GM18502 (cell line): ENCODE results near the gene ARAP2.

Source experiments
- ATAC-seq: cut with Tn5 transposase; IDR thresholded peaks from one replicate; pipeline ENCODE4 v1.9.1; 2021; ENCODE audit warnings: mild to moderate bottlenecking; ENCODE audit not compliant: unreplicated experiment, poor library complexity

Gene ARAP2, protein sequence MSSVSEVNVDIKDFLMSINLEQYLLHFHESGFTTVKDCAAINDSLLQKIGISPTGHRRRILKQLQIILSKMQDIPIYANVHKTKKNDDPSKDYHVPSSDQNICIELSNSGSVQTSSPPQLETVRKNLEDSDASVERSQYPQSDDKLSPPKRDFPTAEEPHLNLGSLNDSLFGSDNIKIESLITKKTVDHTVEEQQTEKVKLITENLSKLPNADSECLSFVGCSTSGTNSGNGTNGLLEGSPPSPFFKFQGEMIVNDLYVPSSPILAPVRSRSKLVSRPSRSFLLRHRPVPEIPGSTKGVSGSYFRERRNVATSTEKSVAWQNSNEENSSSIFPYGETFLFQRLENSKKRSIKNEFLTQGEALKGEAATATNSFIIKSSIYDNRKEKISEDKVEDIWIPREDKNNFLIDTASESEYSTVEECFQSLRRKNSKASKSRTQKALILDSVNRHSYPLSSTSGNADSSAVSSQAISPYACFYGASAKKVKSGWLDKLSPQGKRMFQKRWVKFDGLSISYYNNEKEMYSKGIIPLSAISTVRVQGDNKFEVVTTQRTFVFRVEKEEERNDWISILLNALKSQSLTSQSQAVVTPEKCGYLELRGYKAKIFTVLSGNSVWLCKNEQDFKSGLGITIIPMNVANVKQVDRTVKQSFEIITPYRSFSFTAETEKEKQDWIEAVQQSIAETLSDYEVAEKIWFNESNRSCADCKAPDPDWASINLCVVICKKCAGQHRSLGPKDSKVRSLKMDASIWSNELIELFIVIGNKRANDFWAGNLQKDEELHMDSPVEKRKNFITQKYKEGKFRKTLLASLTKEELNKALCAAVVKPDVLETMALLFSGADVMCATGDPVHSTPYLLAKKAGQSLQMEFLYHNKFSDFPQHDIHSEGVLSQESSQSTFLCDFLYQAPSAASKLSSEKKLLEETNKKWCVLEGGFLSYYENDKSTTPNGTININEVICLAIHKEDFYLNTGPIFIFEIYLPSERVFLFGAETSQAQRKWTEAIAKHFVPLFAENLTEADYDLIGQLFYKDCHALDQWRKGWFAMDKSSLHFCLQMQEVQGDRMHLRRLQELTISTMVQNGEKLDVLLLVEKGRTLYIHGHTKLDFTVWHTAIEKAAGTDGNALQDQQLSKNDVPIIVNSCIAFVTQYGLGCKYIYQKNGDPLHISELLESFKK (N-terminal part only)

DNA sequence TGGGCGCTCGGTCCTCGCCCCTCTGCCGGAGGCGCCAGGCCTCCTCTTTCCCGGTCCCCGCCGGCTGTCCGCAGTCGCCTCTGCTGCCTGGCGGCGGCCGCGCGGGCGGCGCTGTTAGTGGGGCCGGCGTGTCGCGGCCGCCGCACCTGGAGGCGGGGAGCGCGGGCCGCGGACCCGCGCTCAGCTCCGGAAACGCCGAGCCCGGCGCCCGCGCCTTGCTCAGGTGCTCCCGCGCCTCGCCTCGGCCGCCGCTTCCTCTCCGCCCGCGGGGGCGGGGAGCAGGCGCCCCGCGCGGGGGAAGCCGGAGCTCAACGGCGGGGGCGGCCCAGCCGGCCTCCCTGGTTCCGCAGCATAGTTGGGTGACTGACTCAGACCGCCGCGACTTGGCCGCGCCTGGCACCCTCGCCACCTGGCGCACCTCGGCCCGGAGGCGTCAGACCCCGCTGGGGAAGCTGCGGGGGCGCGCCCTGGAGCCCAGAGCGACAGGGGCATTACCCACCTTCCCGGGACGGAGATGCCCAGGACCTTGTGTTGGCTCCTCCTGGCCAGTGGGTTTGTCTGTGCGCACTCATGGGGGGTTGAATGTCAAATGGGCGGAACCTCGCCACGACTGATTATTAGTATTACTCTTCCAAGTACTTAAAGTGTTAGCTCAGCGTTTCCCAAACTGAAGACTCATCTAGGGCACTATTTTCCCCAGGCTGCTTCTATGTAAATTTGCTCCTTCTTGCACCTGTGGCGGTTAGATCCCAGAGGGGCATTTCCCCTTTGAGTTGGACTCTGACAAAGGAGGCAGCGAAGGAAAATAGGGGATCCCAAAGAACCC, at the start of gene ARAP2:
Gene ARAP2 (minus strand): TSS at position 258 of the 826 bp plus-strand sequence. CDS start 15,028 bp downstream, outside the sequence.
- peak; percentile 64 for ATAC-seq

DNA sequence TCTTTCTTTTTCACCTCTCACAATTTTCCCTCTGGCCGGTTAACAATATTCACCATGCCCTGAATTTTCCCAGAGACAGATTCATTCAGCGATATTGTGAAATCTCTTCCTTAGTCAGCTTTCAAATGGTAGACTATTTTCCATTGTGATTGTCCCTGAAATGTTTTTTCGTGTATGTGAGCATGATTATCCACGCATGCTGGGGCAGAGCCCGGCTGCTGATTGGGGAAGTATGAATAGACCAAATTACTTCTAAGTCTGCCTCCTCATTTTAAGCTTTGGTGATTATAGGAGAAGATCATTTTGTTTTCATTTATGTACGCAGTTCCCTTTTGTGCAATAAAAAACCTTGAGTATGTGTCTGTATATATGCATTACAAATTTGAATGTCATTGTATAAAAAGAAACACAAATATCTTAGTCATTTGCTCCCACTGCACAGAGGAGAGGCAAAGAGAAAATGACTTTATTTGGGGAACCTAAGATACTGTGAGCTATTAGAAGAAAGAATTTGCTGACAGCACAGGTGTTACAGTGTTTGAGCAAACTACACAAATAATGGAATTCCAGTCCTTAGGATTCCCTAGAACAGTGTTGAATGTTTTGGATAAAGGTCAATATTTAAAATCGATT, 48.4 kb upstream of the ARAP2 start:
- no peak for ATAC-seq

DNA sequence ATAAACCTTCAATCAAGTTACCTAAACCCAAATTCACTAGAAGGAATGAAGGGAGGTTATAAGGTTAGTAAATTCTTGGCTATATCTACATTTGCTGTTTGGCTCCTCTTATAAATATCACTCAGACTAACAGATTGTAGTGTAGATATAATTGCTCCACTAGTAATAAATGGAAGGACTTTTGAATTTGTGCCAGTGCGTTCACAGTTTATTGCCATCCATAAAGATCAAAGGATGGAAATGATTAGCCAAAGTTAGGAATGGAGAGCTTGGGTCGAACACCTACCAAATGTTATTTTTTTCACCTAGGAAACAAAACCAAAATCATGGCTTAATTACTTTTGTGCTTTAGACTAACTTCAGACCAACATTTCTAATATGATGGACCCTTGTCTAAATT, 46.3 kb upstream of the ARAP2 start:
- no peak for ATAC-seq

DNA sequence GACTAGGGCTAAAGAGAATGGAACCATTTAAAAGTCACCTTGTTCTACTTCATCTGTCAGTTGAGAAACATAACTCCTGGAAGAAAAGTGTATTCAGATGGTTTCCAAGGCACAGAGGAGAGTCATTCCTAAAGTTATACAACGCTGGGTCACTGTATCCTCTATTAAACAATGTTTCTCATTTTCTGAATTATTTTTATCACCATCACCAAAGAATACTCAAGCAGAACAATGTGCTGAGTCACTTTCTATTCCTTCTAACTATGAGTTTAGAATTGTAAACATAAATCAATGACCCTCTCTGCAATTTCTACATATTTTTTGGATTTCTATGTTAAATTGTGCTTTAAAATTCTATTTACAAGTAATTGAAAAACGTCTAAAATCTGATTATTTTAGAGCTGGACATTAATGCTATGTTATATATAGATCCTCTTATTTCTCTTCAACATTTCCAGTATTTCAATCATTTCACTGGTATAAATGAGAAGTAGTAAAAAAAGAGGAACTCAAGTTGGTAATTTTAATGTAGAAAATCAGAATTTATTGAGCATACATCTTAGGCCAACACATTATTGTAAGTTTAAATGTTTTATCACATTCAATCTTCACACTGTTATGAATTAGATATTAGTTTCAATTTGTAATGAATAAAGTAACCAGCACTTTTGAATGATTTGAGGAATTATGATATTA, 44.6 kb upstream of the ARAP2 start:
- no peak for ATAC-seq

DNA sequence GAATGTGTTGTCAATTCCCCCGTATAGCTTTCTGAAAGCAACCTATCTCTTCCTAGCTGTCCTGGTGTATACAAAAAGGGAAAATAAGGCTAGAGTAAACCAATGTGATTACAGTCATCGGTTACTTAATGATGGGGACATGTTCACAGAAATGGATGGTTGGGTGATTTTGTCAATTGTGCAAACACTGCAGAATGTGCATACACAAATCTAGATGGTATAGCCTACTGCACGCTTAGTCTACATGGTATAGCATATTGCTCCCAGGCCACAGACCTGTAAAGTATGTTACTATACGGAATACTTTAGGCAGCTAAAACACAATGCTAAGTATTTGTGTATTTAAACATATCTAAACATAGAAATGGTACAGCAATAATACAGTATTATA, 42.2 kb upstream of the ARAP2 start:
- ATAC-seq = no peak

DNA sequence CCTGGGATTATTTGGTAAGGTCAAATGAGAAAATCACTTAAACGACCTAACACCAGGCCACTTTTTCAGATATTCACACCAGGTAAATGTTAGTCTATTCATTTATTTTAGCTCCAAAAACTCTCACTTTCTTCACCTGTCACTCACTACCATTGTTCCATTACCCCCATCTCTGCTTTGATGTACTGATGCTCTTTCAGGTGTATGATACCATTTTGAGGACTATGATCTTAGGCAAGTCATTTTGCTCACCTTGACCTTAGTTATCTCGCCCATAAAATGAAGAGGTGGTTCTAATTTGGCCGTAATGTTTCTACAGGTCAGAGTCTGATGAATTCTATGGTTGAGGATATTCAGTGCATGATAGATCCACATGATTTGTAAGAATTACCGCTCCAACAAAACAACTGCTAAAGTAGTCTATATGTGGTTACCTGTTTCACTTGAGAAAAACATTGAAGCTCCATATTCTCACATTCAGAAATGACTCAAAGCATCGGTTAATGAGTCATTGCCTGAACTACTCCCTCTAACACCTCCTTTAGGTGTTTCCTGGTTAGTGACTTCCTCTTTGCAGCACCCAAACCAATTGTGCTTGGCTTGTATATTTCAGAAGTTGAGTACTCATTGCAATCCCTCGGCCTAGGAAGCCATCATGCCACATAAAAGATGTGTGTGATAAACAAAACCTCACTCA, 41.6 kb upstream of the ARAP2 start:
- ATAC-seq = peak; percentile 99

DNA sequence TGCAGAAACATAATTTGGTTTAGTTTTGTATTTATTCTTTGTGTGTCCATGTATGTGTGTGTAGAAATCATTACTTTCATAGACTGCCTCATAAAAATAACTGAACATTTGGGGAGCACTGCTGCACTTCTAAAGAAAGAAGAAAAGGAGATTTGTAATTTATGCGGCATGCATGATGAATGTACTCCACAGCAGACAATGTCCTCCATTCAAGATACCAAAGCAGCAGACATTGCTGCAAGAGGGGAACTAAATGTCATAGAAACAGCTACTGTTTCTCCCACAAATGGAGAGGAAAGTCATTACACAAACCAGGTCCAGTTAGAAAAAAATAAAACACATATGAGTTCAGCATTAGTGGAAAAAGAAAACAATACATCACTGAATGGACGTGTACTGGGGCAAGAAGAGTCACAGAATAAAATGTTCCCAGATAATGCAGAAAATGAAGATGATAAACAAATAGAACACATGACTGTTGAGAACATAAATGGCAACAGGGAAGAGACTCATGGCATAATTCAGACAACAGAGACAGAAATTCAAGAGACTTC, 39.7 kb upstream of the ARAP2 start:
- no peak for ATAC-seq

DNA sequence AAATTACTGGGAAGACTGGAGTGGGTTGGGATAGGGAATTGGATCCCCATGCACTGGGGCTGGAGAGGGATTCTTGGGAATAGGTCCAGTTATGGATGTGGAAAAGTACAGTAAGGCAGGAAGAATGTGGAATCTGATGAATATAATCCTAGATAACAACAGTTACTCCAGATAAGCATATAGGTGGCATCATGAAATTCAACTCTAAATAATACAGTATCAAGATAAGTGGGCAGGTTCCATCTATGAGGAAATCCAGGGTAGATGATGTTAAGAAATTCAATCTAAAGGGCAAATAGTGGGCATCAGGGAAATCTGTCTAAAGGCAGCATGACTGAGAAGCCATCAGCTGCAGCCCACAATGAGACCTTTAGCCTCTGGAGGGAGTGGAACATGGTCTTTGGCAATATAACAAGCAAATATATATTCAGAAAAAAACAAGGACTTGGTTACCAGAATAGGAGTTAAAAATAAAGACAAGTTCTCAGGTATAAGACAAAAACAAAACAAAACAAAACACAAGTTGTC, 38.3 kb upstream of the ARAP2 start:
- ATAC-seq = no peak

DNA sequence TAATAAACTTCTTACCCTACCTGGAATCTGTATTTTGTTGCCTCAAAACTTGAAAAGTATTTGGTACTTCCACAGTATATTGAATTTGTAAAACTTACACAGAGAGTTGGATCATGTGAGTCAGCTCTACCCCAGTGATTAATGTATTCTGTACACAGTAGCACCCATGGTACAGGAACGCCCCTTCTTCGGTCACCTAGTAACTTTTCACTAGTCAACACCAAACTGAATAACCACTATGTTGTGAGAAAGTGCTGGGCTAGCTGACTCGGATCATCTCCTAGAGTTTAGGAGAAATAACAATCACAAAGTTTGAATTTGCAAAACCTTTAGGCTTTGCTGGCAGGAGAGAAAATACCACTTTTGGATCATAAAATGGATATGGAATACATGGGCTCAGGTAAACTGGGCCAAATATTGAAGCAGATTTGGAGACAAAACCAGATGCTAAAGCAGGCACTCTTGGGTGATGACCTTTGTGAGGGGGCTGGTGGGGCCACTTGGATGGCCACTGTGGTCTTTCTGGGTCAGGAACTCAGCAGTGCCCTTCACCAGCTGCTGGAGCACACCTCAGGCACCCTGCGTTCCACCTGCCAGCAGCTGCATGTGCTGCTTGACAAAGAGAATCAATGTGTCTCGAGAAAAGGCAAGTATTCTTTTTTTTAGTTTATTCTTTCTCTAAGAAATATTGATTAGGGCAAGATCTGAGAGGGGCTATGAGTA, 37.2 kb upstream of the ARAP2 start, which contains the start of gene DTHD1:
Gene DTHD1 (plus strand): TSS at position 233 of the 723 bp plus-strand sequence. CDS start 143 bp downstream, at position 376.
- no peak for ATAC-seq

DNA sequence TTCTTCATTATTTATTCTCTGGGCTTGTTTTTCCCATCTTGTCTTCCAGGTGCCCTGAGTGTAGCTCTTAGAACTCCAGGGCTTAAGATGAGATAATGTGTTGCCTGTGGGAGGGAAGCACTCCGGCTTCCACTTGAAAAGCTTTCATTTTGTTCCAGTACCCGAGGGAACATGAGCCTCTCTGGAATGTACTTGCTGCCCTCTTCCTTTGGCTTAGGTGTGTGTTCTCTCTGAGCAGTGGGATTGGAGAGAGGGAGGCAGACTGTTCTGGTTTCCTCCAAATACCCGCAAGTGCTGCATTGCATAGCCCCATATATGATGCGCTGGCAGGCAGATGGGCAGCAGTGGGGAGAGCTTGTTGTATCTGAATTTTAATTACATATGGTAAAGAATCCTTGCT, 36.2 kb upstream of the ARAP2 start:
- no peak for ATAC-seq

DNA sequence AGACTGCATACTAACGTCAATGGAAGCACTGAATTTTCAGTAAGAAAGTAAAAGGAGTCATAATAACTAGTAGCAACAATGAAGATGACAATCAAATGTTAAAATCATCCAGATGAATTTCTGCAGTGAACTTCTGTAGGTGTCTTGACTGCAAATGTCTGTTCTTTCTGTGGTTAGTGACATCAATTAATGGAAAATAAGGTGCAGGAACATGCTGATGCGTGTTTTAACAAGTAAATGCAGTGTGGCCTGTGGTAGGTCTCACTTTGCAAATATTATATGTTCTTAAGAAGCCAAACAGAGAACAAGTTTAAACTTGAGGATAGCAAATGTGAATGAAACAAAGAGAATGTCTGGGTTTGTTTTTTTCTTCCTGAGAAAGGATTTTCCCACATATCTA, 34.5 kb upstream of the ARAP2 start:
- no peak for ATAC-seq

DNA sequence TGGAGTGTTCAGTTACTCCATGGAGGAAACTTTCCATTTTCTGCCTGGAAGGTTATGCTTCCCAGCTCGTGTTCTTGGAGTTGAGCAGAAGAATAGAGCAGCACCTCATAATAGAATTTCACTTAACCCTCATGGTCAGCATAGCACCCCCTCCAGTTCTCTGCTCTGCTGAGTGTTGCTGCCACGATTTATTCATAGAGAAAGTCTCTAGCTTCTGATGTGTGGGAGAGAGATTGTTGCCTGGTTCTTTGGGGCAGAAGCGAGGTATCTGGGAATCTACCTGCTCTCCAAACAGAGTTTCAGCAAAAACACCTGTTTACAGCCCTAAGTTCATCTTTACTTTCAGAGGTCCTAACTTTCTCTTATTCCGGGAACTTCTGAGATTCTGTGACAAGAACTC, 33.2 kb upstream of the ARAP2 start:
- ATAC-seq = no peak

DNA sequence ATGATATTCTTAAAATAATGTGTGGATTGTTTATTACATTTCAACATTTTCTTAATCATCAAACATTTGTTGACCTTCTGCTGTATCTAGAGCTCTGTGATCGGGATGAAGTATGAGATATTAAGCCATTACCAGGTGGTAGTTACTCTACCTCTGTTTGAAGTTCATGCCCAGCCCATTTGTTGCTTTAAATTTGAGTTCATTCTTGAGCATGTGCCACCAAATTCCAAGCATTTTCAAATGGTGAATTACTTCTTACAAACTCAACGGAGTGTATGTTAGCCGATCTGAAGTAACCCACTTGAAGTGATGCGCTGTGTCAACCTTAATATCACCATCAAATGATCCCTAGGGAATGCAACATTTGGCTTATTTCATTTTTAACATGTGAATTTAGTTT, 29.8 kb upstream of the ARAP2 start:
- no peak for ATAC-seq

DNA sequence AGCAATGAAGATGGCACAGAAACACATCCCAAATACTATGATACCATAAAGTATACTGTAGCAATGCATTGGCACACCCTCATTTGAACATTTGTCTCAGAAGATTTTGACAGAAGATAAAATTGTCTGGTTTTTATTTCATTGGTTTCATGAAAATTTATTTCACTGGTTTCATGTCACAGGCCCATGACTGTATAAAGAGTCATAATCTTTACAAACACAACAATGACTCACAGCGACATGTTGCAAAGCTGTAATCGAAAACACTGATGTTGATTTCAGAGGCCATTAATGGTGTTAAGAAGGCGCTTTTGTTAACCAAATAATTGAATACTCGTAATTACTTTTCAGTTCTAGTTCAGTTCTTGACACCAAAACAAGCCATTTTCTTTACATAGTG, 29.0 kb upstream of the ARAP2 start:
- ATAC-seq = no peak

DNA sequence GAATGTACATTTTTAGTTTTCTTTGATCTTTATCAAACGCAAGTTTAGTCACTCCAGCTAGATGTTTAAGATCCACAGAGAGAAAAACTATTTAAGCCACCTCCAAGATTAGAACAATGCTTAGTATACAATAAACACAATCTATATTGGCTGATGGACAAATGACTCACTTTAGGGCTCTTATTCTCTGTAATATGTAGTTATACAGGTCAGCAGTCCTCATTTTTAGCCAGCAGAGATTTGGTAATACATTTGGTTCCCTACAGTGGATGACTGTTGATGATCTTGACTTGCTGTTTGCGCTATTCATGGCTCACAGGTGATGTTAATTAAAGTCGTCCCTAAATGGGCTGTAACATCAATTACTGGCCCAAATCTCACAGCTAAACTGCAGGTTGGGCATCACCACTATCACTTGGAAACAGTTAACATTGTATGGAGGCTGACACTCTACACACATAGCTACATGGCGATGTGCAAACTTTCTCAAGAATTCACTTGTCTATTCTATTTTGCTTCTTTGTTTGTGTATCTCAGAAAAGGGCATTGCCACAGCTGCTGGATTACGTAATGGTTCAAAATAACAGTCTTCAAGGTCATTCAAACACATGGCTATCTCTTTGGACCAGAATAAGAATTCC, 25.3 kb upstream of the ARAP2 start:
- ATAC-seq = no peak

DNA sequence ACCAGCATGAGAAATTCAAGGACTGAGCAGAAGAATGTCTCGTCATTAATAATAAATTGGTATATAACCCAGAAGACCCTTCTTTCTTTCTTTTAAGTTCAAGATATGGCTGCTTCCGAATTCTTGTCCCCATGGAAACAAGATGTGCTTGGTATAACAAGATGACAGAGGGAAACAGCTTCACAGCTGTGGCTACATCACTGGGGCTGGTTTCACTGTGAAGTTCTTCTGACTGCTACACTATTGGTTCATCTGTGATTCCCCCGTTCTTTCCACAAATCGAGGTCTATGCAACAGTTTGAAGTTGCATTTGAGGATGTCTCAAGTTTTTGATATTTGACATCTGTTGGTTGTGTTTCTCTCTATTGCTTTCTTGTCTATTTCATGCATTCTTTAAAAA, 24.8 kb upstream of the ARAP2 start:
- ATAC-seq = no peak
